T-helper 9 cell (primary cell): ENCODE measurements around the gene ZSWIM9.
"Not testable (repeated sequence)": the region's sequence is repeated elsewhere in the genome, so short reads cannot be mapped to it uniquely, and the experiment has no call there.

Experiments used
- DNase-seq: peaks from one replicate; pipeline ENCODE4 v3.0.0-alpha.2; 2020

Gene ZSWIM9

DNA sequence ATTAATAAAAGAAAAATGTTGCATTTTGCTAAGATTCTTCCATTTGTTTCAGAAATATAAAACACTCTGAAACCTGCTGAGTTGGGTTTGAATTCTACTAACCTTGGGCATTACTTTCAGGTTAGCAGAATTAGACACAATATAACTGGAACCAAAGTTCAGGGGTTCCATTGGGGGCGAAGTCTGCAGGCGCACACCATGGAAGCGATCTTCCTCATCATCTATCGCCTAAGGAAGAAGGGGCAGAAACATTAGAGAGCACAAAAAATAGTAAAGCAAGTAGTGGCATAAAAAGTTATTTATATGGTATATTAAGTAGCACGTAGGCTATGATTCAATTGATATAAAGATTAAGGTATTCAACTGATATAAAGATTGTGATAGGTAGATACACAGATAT, 51.1 kb downstream of the ZSWIM9 start:
- no peak for DNase-seq

DNA sequence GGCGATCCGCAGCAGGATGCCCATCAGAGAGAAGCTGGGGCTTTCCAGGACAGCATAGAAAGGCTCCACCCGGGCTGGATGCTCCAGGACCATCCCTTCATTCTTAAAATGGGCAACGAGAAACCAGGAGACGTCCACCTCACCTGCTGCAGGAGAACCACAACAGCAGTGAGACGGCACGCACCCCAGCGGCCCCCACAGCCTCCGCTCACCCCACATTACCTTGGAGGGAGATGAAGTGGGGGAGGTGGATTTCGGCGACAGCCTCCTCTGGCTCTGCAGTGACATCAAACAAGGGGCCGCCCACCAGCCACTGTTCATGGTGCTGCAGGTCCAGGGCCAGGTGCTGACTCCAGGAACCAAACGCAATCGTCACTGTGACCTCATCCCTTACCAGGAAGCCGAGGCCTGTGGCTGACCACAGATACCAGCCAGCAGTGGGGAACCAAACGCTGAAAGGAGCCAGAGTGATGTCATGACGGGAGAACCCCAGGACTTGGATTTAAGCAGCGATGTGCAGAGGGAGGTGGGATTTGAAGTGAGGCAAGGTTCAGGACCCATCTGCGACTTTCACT, 60.2 kb downstream of the ZSWIM9 start:
- DNase-seq: no peak

DNA sequence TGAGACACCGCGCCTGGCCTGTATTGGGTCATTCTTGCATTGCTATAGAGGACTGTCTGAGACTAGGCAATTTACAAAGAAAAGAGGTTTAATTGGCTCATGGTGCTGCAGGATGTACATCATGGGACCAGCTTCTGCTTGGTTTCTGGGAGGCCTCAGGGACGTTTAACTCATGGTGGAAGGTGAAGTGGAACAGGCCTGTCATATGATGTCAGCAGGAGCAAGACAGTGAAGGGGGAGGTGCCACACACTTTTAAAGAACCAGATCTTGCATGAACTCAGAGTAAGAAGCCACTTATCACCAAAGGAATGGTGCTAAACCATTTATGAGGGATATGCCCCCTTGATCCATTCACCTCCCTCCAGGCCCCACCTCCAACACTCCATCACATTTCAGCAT, 66.6 kb downstream of the ZSWIM9 start:
- no peak for DNase-seq

DNA sequence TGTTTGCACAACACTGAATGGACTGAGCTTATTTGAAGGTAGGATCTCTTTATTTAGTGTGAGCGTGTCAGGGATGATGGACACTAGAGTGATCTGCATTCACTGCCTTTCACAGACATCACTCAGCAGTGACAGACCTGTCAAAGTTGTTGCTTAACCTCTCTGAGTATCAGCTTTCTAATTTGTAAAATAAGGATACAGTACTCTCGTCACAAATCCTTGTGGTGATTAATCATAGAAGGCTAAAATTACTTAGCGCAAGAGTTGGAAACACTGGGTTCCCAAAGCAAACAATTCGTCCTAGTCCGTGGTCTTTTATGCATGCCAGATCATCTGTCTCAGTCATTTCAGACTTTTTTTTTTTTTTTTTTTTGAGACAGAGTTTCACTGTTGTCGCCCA, 68.6 kb downstream of the ZSWIM9 start:
- no peak for DNase-seq

DNA sequence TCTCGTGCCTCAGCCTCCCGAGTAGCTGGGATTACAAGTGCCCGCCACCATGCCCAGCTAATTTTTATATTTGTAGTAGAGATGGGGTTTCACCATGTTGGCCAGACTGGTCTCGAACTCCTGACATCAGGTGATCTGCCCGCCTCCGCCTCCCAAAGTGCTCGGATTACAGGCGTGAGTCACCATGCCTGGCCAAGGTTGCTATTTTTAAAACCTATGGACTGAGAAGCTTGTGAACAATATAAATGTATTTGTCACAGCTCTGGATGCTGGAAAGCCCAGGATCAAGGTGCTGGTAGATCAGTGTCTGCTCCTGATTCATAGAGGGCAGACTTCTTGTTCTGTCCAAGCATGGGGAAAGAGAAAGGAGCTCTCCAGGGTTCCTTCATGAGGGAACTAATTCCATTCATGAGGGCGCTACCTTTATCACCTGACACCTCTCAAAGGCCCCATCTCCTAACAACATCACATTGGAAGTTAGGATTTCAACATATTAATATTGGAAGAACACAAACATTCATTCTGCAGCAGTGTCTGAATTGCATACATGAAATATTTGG, 69.2 kb downstream of the ZSWIM9 start:
- no peak for DNase-seq

DNA sequence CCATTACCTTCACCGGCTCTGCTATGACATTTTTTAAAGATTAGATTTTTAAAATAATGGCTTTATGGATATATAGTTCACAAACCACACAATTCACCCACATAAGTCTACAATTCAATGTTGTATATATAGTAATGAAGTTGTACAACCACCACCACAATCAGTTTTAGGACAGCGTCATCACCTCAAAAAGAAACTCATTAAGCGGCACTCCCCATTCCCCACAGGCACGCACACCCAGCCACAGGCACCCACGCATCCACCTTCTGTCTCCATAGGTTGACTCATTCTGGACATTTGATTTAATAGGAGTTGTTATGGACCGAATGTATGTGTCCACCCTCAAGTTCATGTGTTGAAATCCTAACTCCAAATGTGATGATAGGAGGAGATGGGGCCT, 71.3 kb downstream of the ZSWIM9 start:
- DNase-seq: not testable (repeated sequence)

DNA sequence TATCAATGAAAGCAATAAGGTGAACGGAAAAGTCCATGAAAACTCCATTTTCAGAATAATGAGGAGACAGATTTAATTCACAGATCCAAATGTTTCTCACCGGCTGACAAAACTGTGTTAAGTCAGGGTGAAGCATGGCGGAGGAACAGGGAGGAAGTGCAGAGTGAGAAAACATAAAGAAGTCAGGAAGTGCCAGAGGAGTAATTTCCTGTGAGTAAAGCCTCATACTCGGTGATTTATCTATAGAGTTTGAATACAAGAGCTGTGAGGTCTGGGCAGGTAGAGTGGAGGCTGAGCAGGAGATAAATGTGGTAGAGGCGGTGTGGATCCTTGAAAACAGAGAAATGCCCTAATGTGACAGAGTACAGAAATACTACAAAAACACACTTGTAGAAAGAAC, 73.8 kb downstream of the ZSWIM9 start:
- DNase-seq: peak; percentile 14

DNA sequence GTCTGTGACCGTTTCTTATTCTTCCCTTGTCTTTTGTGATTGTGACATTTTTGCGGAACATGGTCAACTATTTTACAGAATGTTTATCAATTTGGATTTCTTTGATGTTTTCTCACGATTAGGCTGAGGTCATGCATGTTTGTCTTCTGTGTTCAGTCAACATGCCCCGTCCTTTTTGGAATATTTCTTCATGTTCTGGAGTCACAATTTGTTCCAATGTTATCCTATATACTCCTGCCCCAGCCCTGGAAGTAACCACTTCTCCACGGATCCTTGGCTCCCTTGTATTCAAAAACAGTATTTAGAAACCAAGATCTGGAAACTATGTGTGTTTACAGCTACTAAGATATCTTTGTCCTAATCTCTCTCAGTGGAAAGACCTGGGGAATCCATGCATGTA, 75.6 kb downstream of the ZSWIM9 start:
- DNase-seq: no peak

DNA sequence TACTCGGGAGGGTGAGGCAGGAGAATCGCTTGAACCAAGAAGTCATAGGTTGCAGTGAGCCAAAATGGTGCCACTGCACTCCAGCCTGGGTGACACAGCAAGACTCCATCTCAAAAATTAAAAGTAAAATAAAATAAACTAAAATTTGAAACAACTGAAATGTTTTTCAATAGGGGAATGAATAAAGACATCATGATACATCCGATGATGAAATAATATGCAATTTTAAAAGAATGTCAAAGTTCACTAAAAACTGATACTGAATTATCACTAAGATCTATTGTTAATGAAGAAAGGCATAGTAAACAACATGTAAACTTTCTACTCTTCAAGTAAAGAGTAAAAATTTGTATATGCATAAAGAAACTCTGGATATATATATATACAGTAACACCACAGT, 76.7 kb downstream of the ZSWIM9 start:
- no peak for DNase-seq
